SK-N-SH (cell line): ENCODE results near the gene TPSB2. TPM values are rescaled to one million over a fixed set of nuclear protein-coding genes. Genes with fewer than 3 reads are reported as not detected.

Experiments used
- CTCF ChIA-PET: fragments of 300-600, 350-600 bp; formaldehyde crosslinking; extraction: SDS; loops from one replicate; lab custom pipeline; 2021; lab: Yijun Ruan, JAX
- POLR2A ChIA-PET: fragments of 350-600 bp; sonication (Branson Sonifier 250); formaldehyde crosslinking; extraction: SDS; loops from one replicate; lab custom pipeline; 2020; ENCODE audit warnings: antibody characterized with exemption, inconsistent platforms; lab: Yijun Ruan, JAX
- DNase-seq: peaks from one replicate; pipeline ENCODE4 v3.0.0; 2012
- H2AFZ ChIP-seq: fragments of 200-600 bp; sonication (generic); 2 replicates; pipeline ENCODE4 v1.8.1; 2016; ENCODE audit warnings: antibody characterized with exemption, mild to moderate bottlenecking, low read depth
- H3F3A ChIP-seq: fragments of 200-600 bp; sonication (generic); replicated peaks from 2 replicates; pipeline ENCODE3; 2016; ENCODE audit warnings: antibody characterized with exemption, mild to moderate bottlenecking; ENCODE audit not compliant: insufficient read depth
- H3K27ac ChIP-seq, 2 experiments: fragments of 200-500 bp in 1 of 2; fragments of 200-600 bp in 1 of 2; sonication (Bioruptor generic) in 1 of 2; sonication (generic), shearing (Covaris generic) in 1 of 2; 2 replicates each; pipeline versions ENCODE4 v1.5.1 to v1.6.1; 2014 to 2016; ENCODE audit warnings: low read depth in 2 of 2, inconsistent platforms in 1 of 2, low read length in 1 of 2, mild to moderate bottlenecking in 1 of 2, mixed read lengths in 1 of 2
- H3K27me3 ChIP-seq: fragments of 200-600 bp; sonication (generic), shearing (Covaris generic); 2 replicates; pipeline ENCODE4 v1.6.1; 2016; ENCODE audit warnings: mixed run types; ENCODE audit not compliant: insufficient read depth
- H3K36me3 ChIP-seq, 2 experiments: fragments of 200-500 bp in 1 of 2; fragments of 200-600 bp in 1 of 2; sonication (Bioruptor generic) in 1 of 2; sonication (generic) in 1 of 2; replicated peaks in 1 of 2; 2 replicates each; pipeline versions ENCODE3 to v1.5.1; 2014 to 2016; ENCODE audit warnings: low read length in 1 of 2, mild to moderate bottlenecking in 1 of 2; ENCODE audit not compliant: insufficient read depth in 2 of 2, control insufficient read depth in 1 of 2
- H3K4me1 ChIP-seq, 2 experiments: fragments of 200-500 bp in 1 of 2; fragments of 200-600 bp in 1 of 2; sonication (Bioruptor generic) in 1 of 2; sonication (generic), shearing (Covaris generic) in 1 of 2; 2 replicates each; pipeline versions ENCODE4 v1.5.1 to v1.6.1; 2014 to 2016; ENCODE audit warnings: low read depth in 1 of 2, low read length in 1 of 2, mixed run types in 1 of 2; ENCODE audit not compliant: insufficient read depth in 2 of 2, control insufficient read depth in 1 of 2
- H3K4me2 ChIP-seq: fragments of 200-600 bp; sonication (generic), shearing (Covaris generic); 2 replicates; pipeline ENCODE4 v1.6.1; 2017; ENCODE audit warnings: mixed run types
- H3K4me3 ChIP-seq, 2 experiments: fragments of 200-500 bp in 1 of 2; fragments of 200-600 bp in 1 of 2; sonication (Bioruptor generic) in 1 of 2; sonication (generic), shearing (Covaris generic) in 1 of 2; 2 replicates each; pipeline versions ENCODE4 v1.5.1 to v1.8.1; 2014 to 2016; ENCODE audit warnings: low read depth in 2 of 2, inconsistent platforms in 1 of 2, low read length in 1 of 2, mild to moderate bottlenecking in 1 of 2, mixed read lengths in 1 of 2, moderate library complexity in 1 of 2
- H3K79me2 ChIP-seq: fragments of 200-600 bp; sonication (generic); 2 replicates; pipeline ENCODE4 v1.8.1; 2017; ENCODE audit warnings: mild to moderate bottlenecking; ENCODE audit not compliant: insufficient read depth
- H3K9ac ChIP-seq: fragments of 200-600 bp; sonication (generic); 2 replicates; pipeline ENCODE4 v1.6.1; 2017; ENCODE audit warnings: mixed run types
- H3K9me2 ChIP-seq: fragments of 200-600 bp; sonication (generic); 2 replicates; pipeline ENCODE4 v1.6.1; 2017; ENCODE audit warnings: mixed run types
- H3K9me3 ChIP-seq: fragments of 200-600 bp; sonication (generic); 2 replicates; pipeline ENCODE4 v1.6.1; 2017; ENCODE audit warnings: mixed run types, mild to moderate bottlenecking, moderate library complexity
- H4K20me1 ChIP-seq: fragments of 200-600 bp; sonication (generic); 2 replicates; pipeline ENCODE4 v1.6.1; 2017; ENCODE audit warnings: mild to moderate bottlenecking, mixed run types; ENCODE audit not compliant: insufficient read depth
- EP300 ChIP-seq, 2 experiments: IDR thresholded peaks; 2 replicates each; pipeline versions ENCODE4 v1.4.0 to v1.6.1; 2012; ENCODE audit warnings: borderline replicate concordance in 1 of 2, low read depth in 1 of 2, low read length in 1 of 2
- FOSL2 ChIP-seq: IDR thresholded peaks from 2 replicates; pipeline ENCODE4 v1.4.0; 2012; ENCODE audit warnings: low read depth, mild to moderate bottlenecking, moderate library complexity, borderline replicate concordance
- FOXJ3 ChIP-seq: sonication (generic); formaldehyde crosslinking; IDR thresholded peaks from 2 replicates; pipeline ENCODE4 v1.5.1; 2020; ENCODE audit warnings: mild to moderate bottlenecking, missing genetic modification reagents
- RFX5 ChIP-seq: IDR thresholded peaks from 2 replicates; pipeline ENCODE4 v1.6.1; 2012; ENCODE audit warnings: mild to moderate bottlenecking, improper control_type of control experiment, low read length
- RXRA ChIP-seq: IDR thresholded peaks from 2 replicates; pipeline ENCODE4 v1.4.0; 2012; ENCODE audit warnings: low read depth, mild to moderate bottlenecking, borderline replicate concordance
- TEAD4 ChIP-seq: IDR thresholded peaks from 2 replicates; pipeline ENCODE4 v1.4.0; 2012; ENCODE audit warnings: mild to moderate bottlenecking, borderline replicate concordance; ENCODE audit not compliant: insufficient read depth
- WGBS: methylation state at CpG from one replicate; pipeline ENCODE4 v1.1.6; 2017; ENCODE audit warnings: low lambda C conversion rate; 5-methylcytosine and 5-hydroxymethylcytosine counted together
- polyA plus RNA-seq, 3 experiments: library from polyadenylated mRNA; depleted of rRNA; stranded (reverse); fragments of >200 nt; gene quantifications; 2 replicates each; pipeline ENCODE4 v1.2.3, GENCODE V29; 2012
- TF ChIP-seq, protein P1 (sequence below): IDR thresholded peaks from 2 replicates; pipeline ENCODE4 v1.4.0; 2012; ENCODE audit warnings: low read depth, borderline replicate concordance
- TF ChIP-seq, protein P2 (sequence below): IDR thresholded peaks from 2 replicates; pipeline ENCODE4 v1.6.1; 2012; ENCODE audit warnings: mild to moderate bottlenecking, low read depth, low read length, moderate library complexity
- TF ChIP-seq, protein P3 (sequence below): IDR thresholded peaks from 2 replicates; pipeline ENCODE4 v1.4.0; 2012; ENCODE audit warnings: low read depth

TPSB2 gene
- polyA plus RNA-seq, 1 of the 3 experiments (the other 2 are of a cell fraction), result not detected

DNA sequence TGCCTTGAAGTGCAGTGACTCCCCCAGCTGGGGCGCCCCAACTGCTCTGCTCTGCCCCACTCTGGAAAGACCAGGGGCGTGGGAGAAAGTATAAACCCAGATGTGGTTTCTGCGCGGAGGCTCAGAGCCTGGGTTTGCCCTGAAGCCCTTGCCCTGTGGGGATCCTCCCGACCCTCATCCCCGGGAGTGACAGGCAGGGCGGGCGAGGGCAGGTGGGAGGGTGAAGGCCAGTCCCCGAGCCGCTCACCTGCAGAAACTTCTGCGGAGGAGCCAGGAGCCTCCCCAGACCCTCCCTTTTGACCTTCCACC, 29.7 kb upstream of the TPSB2 start:
- Histone ChIP-seq H3K4me1 (peaks cover 0 to 2% of the 10 kb centered on the region in 2 experiments; a peak in 1 of 4 replicates), H3F3A (peaks cover 5% of the 10 kb centered on the region), H3K27ac (no peak overlapping the region), H3K4me3 (no peak overlapping the region), H3K36me3 (no peaks in the 10 kb centered on the region), H3K4me2 (no peak overlapping the region), H3K9me2 (no peaks in the 10 kb centered on the region), H4K20me1 (no peaks in the 10 kb centered on the region), H3K9me3 (no peaks in the 10 kb centered on the region), H2AFZ (no peak overlapping the region), H3K79me2 (no peaks in the 10 kb centered on the region), H3K27me3 (peaks cover 57% of the 10 kb centered on the region), H3K9ac (no peak overlapping the region)
- 17% methylated on average over 2 of the region's 11 CpGs for WGBS
- no peak for DNase-seq
- POLR2A ChIA-PET, result no interaction called here
- CTCF ChIA-PET, result interaction anchor here (1.0 to 1.1 kb wide), 2 partner anchors 21 to 87 kb away, joined by 3 read pairs; no protein-coding TSS in a partner anchor
- TF ChIP-seq FOSL2, result no peak
- no peak for TF ChIP-seq TEAD4
- TF ChIP-seq, protein P1, sequence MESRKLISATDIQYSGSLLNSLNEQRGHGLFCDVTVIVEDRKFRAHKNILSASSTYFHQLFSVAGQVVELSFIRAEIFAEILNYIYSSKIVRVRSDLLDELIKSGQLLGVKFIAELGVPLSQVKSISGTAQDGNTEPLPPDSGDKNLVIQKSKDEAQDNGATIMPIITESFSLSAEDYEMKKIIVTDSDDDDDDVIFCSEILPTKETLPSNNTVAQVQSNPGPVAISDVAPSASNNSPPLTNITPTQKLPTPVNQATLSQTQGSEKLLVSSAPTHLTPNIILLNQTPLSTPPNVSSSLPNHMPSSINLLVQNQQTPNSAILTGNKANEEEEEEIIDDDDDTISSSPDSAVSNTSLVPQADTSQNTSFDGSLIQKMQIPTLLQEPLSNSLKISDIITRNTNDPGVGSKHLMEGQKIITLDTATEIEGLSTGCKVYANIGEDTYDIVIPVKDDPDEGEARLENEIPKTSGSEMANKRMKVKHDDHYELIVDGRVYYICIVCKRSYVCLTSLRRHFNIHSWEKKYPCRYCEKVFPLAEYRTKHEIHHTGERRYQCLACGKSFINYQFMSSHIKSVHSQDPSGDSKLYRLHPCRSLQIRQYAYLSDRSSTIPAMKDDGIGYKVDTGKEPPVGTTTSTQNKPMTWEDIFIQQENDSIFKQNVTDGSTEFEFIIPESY, result no peak
- TF ChIP-seq FOXJ3 (CRISPR knock-in tag), result no peak
- TF ChIP-seq RFX5, result no peak
- TF ChIP-seq, protein P2, sequence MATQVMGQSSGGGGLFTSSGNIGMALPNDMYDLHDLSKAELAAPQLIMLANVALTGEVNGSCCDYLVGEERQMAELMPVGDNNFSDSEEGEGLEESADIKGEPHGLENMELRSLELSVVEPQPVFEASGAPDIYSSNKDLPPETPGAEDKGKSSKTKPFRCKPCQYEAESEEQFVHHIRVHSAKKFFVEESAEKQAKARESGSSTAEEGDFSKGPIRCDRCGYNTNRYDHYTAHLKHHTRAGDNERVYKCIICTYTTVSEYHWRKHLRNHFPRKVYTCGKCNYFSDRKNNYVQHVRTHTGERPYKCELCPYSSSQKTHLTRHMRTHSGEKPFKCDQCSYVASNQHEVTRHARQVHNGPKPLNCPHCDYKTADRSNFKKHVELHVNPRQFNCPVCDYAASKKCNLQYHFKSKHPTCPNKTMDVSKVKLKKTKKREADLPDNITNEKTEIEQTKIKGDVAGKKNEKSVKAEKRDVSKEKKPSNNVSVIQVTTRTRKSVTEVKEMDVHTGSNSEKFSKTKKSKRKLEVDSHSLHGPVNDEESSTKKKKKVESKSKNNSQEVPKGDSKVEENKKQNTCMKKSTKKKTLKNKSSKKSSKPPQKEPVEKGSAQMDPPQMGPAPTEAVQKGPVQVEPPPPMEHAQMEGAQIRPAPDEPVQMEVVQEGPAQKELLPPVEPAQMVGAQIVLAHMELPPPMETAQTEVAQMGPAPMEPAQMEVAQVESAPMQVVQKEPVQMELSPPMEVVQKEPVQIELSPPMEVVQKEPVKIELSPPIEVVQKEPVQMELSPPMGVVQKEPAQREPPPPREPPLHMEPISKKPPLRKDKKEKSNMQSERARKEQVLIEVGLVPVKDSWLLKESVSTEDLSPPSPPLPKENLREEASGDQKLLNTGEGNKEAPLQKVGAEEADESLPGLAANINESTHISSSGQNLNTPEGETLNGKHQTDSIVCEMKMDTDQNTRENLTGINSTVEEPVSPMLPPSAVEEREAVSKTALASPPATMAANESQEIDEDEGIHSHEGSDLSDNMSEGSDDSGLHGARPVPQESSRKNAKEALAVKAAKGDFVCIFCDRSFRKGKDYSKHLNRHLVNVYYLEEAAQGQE, result no peak
- TF ChIP-seq RXRA, result no peak
- TF ChIP-seq, protein P3, sequence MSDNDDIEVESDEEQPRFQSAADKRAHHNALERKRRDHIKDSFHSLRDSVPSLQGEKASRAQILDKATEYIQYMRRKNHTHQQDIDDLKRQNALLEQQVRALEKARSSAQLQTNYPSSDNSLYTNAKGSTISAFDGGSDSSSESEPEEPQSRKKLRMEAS, result no peak
- TF ChIP-seq EP300 (IDR thresholded peaks at IDR 0.05; ENCODE audit: borderline replicate concordance in 1 of 2, low read depth in 1 of 2, low read length in 1 of 2), result no peak
